HG02798 (cell line): ENCODE data around the gene KIAA0319L.

Experiments used
- ATAC-seq: cut with Tn5 transposase; IDR thresholded peaks from one replicate; pipeline ENCODE4 v1.9.1; 2021; ENCODE audit warnings: mild to moderate bottlenecking; ENCODE audit not compliant: unreplicated experiment, poor library complexity

The KIAA0319L gene

DNA sequence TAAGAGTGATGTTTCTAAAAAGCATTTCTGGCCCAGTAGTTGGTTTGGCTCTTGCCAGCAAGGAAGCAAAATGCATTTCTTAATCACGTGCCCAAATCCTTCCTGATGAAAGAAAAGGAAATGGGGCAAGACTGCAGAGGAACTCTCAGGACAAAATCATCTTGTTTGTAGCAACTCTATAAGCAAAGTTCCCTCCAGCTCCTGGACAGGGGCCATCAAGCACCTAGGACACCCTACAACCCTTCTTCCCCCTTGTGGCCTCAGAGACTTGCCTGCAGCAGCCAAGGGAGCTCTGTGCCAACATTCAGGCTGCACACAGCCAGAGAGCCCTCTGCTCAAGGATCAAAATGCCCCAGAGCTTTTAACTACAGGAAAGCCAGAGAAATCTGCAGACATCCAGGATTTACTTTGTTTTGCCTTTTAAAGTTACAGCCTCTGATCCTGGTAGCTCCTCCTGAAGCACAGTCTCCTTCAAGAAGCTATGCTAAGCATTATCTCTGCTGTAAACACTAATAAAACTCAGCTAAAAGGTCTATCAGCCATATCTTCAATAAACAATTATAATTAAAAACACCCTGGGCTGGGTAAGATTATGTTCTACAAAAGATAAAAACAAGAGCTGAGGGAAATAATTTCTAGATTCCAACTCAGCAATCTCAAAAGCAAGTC lies 105.0 kb downstream of the KIAA0319L start:
- ATAC-seq = no peak

DNA sequence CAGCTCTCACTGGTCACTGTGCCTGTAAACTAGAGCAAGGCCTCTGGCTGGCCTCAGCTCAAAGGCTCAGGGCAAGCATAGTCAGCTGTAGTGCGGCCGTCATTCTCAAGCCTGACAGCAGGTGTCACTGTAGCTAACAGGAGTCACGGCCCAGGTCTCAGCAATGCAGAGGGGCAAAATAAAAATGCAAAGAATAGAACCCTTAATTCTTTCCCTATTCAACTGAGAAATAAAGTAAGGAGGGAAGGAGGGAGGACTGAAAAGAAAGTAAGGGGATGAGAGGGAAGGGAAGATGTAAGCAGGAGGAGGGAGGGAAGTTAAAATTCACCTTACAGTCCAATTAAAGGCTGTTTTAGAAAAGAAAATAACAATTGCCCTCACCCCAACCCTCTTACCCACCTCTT lies 106.1 kb downstream of the KIAA0319L start:
- ATAC-seq = peak; percentile 60

DNA sequence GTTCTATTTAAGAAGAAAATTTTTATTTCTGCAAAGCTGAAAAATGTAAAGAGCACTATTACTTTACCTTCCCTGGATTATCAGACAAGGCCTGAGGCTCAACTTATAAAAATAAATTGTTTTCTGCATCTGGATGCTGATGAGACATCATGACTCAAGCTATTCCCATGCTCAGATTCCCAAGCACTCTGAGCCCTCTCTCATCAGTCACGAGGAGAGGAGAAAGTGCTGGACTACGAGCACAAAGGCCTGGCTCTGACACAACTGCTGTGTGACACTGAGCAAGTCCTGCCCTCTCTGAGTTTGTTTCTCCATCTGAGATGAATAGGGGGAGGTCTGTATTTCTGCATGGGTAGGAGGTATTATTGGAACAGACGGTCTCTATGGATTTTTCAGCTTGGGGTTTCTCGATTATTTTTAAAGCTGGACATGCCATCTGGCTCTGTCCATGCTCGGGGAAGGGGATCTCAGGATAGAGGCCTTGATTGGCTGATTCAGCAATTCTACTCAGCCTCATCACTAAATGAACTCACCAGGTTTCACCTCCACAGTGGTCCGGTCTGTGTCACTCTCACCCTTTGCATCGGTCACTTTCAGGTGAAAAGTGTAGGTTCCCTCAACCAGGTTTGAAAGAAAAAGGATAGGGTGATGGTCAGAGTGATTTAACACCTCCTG lies 107.7 kb downstream of the KIAA0319L start:
- ATAC-seq = no peak

DNA sequence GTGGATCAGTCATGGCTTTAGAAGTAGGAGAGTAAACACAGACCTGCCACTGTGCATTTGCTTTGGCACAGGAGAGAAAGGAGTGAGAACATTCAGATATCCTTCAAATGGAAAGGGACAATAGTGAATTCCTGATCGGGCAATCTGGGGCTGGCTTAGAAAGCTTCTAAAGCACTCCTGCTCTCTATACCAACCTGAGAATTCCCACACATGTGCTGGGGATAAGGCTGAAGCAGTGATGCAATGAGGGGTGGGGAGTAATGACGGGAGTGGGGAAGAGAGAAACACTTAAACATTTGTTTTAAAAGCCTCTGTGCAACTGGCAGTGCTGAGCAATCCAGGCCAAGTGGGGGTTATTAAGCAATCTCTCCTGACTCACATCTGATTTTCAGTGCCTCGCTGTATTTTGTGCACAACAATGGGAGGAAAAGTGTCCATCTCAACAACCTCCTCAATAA lies 108.8 kb downstream of the KIAA0319L start:
- no peak for ATAC-seq

DNA sequence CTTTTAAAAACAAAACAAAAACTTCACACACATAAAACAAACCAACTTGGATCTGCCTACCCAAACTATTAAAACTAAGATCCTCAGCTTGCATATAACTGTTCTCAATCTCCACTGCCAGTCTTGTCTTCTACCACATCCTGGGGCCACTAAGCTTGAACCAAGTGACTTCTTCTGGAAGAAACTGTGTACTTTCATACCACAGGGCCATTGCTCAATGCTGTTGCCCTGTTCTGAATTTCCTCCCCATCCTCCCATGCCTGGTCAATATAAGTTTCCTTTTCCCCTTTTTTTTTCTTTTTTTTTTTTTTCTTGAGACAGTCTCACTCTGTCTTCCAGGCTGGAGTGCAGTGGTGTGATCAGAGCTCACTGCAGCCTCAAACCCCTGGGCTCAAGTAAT lies 109.9 kb downstream of the KIAA0319L start:
- no peak for ATAC-seq

DNA sequence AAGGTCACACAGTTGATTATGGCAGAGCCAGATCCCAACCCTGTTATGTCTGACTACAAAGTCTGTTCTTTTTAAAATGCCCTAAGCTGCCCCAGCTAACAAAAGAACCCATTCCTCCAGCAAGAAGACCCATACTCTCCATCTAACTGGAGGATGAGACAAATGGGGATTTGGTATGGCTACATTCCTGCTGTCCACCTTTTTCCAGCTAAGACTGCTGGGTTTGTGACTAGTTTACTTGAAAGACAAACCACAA lies 112.8 kb downstream of the KIAA0319L start:
- no peak for ATAC-seq

DNA sequence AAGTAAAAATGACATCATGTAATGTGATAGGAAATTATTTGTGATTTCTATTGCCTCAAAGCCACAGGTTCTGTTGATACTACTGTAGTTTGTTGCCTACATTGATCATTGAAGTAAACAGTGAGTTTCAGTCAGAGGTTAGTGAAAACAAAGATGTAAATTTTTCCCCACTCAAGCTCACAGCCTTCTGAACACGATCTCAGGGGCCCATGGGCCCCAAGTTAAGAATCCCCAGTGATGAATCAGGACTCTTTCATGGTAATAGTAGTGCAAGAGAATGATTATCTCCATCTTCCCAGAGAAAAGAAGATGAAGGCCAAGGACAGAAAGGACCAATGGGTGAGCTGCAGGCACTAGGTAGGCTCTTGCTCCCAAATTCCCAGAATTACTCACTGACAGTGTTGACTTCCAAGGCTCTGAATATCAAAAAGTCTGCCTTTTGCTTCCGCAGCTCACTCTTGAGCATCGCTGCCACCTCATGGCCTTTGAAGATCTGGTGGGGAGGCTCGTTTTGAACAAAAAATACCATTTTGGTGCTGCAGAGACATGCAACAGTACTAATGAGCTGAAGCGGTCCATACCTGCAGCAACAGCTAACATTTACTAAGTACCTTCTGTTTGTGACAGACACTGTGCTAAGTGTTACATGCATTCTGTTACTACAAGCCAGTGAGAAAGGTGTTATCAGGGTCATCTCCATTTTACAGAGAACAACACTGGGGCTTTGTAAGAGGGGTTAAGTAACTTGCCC lies 113.3 kb downstream of the KIAA0319L start:
- no peak for ATAC-seq

DNA sequence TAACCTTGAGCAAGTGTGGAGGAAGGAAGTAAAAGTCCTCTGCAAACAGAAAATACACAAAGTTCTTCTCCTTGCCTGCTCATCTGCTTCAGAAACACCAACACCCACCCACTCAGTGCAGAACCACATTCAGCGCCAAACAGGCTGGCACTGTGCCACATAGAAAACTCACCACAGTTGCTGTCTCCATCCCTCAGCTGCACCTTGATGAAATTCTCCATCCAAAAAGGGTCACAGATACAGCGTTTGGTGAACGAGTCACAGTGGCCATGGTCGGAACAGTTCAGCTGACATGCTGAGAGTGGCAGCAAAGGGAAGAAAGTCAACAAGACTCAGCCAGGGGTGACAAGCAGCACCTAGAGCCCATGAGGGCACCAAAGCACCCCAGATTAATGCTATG lies 114.5 kb downstream of the KIAA0319L start:
- ATAC-seq = no peak

DNA sequence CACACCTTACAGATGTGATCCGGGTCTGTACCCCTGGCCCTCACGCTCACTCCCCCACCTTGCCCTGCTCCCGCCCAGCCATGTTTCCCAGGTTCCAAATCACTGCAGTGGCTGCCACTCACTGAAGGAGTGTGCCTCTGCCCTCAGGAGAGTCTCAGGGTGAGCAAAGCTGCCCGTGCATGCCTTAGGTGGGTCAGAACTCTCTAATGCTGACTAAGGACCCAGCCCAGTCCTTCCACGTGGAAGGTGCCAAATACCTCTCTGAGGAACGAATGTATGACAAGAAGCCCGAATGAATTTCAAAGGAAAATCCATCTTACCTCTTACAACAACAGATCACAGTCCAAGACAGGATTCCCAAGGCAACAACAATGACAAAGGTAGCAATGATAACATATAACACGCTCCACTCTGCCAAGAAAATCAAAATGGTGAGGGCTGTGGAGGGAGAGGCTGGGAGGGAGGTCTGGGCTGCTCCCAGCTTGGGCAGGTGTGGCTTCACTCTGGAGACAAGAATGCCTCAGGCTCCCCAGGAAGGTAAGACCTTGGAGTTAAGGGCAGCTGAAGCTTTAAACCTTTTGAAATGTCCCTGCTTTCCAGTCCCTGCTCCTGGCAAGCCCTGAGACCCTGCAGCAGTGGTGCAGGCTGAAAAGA lies 115.2 kb downstream of the KIAA0319L start:
- no peak for ATAC-seq

DNA sequence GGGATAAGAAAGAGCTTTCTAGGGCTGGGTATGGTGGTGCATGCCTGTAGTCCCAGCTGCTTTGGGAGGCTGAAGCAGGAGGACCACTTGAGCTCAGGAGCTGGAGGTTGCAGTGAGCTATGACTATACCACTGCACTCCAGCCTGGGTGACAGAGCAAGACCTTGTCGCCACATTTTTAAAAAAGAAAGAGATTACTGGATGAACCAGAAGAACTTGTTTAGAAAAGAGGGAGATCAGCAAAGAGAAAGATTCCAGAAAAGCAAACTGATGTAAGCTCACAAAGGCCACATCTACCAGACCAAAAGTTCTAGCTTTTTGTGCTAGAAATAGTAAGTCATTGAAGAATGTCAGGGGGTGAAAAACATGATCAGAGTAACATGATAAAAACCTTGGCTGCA lies 117.6 kb downstream of the KIAA0319L start:
- ATAC-seq = no peak

DNA sequence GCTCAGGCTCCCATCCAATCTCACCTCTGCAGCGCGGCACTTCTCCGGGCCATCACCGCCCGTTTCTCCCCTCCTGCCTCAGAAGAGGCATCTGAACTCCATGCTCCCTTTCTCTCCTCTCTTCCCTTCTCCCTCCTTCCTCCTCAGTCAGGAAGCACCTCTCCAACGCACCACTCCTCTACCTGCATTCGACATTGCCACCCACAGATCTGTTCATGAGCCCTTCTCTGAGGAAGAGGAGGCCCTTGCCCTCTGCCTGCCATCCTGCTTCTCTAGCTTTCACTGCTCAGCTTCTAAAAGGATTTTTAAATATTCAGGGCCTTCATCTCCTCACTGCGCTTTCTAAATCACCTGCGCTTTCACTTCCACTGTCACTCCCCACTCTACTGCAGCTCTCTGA lies 120.0 kb downstream of the KIAA0319L start:
- no peak for ATAC-seq

DNA sequence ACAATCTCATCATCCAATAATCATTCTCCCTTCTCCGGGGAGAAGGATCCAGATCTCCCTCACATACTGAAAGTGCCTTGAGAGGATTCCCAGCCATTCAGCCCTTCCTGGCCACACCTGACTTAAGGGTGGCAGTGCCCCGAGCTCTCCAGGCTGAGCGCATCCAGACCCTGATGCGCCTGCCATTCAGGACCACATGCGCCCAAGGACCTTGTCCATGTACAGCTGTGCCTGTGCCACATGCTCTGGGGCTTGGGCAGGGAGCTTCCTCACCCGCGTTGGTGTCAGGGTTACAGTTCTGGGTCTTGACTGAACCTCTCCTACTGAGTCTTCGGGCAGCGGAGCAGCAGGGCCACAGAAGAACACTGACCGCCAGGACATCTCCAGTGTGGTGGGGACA lies 121.1 kb downstream of the KIAA0319L start:
- ATAC-seq = no peak

DNA sequence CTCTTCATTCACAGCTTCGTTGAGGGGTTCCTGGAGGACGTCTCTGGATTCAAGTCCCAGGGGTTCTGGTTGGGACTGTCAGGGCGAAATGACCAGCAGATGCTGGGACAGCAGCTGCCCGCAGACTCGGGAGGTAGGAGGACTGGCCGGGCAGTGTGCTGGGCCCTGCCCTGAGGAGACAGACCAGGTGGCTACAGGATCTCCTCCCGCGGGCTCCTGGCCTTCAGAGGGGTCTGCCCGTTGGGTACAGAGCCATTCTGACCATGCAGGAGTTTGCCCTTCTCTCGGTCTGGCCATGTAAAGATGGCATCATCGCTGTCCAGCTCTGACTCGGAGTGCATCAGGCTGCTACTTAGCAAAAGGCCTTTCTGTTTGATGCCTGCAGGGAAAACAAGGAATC lies 122.5 kb downstream of the KIAA0319L start:
- ATAC-seq = no peak

DNA sequence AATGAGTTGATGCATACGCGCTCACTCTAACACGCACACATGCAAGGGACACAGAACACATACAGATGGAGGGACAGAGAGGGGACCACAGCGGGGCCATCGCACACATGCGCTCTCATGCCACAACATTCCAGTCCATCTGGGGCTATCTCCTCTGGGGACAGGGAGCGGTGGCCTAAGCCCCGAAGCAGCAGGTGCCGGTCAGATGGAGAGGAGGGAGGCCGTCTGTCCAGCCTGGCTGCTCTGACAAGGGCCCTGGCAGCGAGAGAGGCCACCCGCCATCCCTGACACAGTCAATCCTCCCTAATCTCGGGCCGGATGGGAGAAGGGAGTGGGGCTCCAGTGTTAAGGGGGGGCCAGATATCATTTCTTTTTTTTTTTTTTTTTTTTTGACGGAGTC lies 123.5 kb downstream of the KIAA0319L start:
- no peak for ATAC-seq

DNA sequence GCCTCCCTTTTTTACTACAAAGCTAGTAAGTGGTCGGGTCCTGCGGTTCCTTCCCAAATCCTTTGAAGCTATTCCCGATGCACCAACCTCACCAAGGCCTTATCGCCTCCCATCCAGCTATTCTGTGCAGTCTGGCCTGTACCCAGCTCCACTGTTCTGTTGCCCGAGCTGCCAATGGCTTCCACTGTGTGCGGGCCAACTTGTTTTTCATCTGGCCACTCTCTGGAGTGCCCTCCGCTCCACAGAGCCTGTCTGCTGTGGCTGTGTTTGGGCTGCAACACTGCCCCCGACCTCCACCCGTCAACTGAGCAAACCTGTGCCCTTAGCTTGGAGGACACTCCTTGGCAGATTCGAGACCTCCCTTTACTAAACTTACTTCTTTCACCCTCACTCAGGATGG lies 125.0 kb downstream of the KIAA0319L start:
- no peak for ATAC-seq

DNA sequence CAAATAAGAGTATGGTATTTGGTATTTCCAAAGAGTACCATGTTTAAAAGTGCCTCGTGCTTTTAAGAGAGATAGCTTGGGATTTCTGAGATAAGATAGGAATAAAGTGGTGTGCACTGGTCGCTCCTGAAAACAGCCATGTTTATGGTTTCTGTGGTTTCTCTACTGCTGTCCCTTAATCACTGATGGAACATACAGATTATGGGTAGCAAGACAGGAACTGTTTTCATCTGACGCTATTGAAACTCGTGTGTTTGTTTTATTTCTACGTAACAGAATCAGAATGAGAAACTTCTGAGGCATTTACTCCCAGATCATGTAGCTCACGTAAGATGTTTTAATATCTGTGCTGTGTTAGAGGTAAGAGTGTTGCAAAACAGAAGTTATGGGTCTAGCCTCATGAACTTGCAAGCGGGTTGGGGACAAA lies 126.0 kb downstream of the KIAA0319L start:
- ATAC-seq = no peak

DNA sequence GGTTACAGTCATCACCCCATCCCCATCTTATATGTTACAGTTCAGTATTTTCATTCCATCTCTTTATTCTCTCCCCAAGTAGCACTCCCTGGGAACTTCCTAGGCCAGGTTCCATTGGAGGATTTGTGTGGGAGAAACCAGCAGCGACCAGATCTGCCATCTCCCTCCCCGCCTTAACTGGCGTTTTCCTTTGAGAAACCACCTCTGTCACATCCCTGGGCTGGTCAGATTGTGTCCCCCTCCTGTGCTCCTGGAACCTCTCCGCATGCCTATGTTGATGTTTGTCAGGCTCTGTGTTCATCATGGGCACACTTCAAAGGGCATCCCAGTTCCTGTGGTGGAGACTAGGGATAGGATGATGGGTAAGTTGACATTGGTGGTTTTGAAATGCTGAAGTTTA lies 126.4 kb downstream of the KIAA0319L start:
- no peak for ATAC-seq

DNA sequence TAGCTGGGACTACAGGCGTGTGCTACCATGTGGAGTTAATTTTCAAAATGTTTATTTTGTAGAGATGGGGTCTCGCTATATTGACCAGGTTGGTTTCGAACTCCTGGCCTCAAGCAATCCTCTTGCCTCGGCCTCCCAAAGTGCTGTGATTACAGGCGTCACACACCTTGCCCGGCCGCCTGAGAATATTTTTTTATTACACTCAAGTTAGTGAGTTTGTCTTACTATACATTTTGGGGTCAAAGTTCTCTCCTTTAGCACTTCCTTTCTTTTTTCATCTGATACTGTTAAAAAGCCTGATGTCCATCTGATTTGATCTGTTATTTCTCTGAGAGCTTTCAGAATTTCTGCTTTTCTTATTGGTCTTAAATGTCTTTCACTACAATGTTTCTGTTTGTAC lies 128.8 kb downstream of the KIAA0319L start:
- ATAC-seq = no peak

DNA sequence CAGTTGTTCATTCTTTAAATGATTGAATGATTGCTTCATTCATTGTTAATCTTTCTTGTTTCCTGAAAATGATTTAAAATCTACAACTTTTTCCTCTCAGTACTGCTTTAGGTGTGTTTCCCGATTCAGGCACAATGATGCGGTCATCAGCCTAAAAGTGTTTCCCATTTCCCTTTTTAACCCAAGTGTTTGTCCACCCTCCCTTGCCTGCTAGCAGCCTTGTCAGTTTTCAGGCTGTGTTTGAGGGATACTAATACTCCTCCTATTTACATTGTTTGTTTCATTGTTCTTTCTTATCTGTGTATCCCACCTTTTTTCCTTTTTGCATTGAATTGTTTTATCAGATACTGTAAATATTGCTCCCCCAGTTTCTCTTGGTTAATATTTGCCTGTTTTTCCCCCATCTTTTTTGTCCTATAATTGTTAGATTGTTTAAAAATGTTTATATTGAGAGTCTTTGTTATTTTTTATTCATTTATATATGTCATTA lies 131.1 kb downstream of the KIAA0319L start:
- no peak for ATAC-seq

DNA sequence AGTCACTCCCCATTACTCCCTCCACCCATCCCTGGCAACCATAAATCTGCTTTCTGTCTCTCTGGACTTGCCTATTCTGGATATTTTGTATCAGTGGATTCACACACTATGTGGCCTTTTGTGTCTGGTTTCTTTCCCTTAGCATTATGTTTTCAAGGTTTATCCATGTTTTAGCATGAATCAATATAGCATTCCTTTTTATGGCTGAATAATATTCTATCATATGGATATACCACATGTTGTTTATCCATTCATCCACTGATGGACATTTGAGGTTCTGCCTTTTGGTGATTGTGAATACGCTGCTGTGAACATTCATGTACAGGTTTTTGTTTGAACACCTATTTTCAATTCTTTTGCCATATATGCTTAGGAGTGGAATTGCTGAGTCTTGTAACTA lies 148.3 kb downstream of the KIAA0319L start:
- ATAC-seq = no peak

DNA sequence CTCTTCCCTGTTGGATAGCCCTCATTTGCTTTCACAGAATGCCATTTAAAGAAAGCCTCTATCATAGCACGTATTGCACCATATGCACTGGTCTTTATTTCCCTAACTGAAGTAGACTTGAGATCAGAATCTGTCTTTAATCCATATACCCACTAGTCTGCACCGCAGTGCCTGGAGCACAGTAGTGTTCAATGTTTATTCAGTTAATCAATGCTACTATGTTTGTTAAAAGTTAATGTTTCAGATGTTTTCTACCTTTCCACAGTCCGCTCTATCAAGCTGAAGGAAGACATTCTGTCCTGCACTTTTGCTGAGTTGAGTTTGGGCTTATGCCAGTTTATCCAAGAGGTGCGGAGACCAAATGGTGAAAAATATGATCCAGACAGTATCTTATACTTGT lies 149.5 kb downstream of the KIAA0319L start:
- no peak for ATAC-seq
